HEK293 (cell line): ENCODE results near the gene ZDHHC11.
"Not testable (repeated sequence)": the region's sequence is repeated elsewhere in the genome, so short reads cannot be mapped to it uniquely, and the experiment has no call there.

Experiments
- CTCF ChIA-PET: fragments of 350-600 bp; formaldehyde crosslinking; extraction: SDS; loops from one replicate; lab custom pipeline; 2021; ENCODE audit warnings: antibody characterized with exemption; lab: Yijun Ruan, JAX
- POLR2A ChIA-PET: fragments of 300-600 bp; formaldehyde crosslinking; extraction: SDS; loops from one replicate; lab custom pipeline; 2020; ENCODE audit warnings: antibody characterized with exemption, inconsistent platforms; lab: Yijun Ruan, JAX
- H3K27ac ChIP-seq: fragments of 200-500 bp; sonication (Bioruptor generic); 2 replicates; pipeline ENCODE4 v1.5.1; 2014; ENCODE audit warnings: low read depth, low read length, control low read depth, inconsistent platforms; ENCODE audit errors: extremely low read depth
- H3K36me3 ChIP-seq, 2 experiments: fragments of 200-500 bp in 1 of 2; sonication (Bioruptor generic) in 1 of 2; 1 replicate in 1 of 2; 2 replicates in 1 of 2; pipeline ENCODE4 v1.5.1; 2014 to 2017; ENCODE audit warnings: inconsistent platforms in 2 of 2, low read length in 2 of 2; ENCODE audit not compliant: control insufficient read depth in 2 of 2, insufficient read depth in 1 of 2
- H3K4me1 ChIP-seq: fragments of 200-500 bp; sonication (Bioruptor generic); 2 replicates; pipeline ENCODE4 v1.5.1; 2014; ENCODE audit warnings: mild to moderate bottlenecking, low read length, inconsistent platforms; ENCODE audit not compliant: control insufficient read depth, insufficient read depth
- H3K4me3 ChIP-seq: 2 replicates; pipeline ENCODE4 v1.5.1; 2011; ENCODE audit warnings: low read depth, mild to moderate bottlenecking, control low read depth, low read length, moderate library complexity
- H3K9me3 ChIP-seq: fragments of 200-500 bp; sonication (Bioruptor generic); 2 replicates; pipeline ENCODE4 v1.5.1; 2014; ENCODE audit warnings: low read depth, low read length, inconsistent platforms; ENCODE audit not compliant: control insufficient read depth, insufficient read depth

ZDHHC11 gene

DNA sequence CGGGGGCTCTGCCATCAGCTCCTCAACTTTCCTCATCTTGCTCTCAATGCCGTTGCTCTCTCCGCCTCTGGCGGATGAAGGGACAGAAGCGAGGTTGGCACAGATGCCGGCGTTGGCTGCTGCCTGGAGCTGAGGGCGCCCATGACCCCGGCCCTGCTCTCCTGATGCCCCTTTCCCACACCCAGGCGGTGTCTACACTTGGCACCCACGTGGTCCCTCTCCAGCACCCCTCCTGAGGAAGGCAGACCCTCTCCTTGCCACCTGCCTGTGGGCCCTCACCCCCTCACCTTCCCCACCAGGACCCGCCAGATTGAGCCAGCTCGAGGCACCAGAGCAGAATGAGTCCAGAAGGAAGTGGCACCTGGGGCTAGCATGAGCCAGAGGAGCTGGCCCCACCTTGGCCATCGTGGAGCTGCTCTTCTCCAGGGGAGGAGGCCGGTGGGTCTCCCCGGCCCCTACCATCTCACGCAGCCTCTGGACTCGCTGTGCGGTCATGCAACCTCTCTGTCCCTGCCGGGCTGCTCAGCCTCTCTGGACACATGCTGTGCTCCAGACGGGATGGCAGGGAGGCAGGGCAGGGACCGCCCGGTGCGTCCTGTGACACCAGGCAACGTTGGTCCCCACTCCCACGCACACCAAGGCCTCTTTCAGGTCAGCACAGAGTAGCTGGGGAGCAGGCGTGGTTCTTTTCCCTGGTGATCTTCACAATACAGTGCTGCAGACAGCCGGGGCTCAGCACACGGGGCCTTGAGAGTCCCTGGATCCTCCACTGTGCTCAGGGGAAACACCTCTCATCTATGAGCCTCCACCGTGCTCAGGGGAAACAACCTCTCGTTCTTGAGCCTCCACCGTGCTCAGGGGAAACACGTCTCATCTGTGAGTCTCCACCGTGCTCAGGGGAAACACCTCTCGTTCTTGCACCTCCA is 4.8 kb downstream of the ZDHHC11 start:
- H3K36me3 ChIP-seq, H3K4me3 ChIP-seq, H3K27ac ChIP-seq, H3K4me1 ChIP-seq, POLR2A ChIA-PET, H3K9me3 ChIP-seq, CTCF ChIA-PET: not testable (repeated sequence)

GRCh38 chr5:845031-845675 is 5.6 kb downstream of the ZDHHC11 start:
- H3K4me1 ChIP-seq, H3K27ac ChIP-seq, POLR2A ChIA-PET, H3K4me3 ChIP-seq, H3K36me3 ChIP-seq, H3K9me3 ChIP-seq, CTCF ChIA-PET: not testable (repeated sequence)

DNA sequence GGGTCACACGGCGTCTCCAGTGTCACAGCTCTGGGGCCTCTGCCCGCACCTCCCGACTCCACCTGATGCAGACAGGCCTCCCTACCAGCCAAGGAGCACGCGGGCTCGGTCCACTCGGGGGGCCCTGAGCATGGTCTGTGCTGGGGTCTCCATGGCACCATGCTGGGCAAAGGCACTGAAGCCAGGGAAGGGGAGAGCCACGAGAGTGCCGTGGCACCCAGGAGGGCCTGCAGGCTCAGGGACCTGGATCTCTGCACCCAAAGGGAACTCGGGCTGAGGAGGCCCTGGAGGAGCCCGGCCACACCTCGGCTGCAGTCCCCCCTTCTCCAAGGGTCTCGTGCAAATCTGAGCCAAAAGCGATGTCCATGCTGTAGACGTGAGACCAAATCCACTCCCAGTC is 6.4 kb downstream of the ZDHHC11 start:
- H3K27ac ChIP-seq, CTCF ChIA-PET, POLR2A ChIA-PET, H3K36me3 ChIP-seq, H3K4me1 ChIP-seq, H3K9me3 ChIP-seq, H3K4me3 ChIP-seq: not testable (repeated sequence)

GRCh38 chr5:843926-844325 is 6.9 kb downstream of the ZDHHC11 start:
- H3K36me3 ChIP-seq, H3K4me1 ChIP-seq, CTCF ChIA-PET, H3K4me3 ChIP-seq, H3K9me3 ChIP-seq, POLR2A ChIA-PET, H3K27ac ChIP-seq: not testable (repeated sequence)

- H3K4me1 ChIP-seq, H3K4me3 ChIP-seq, CTCF ChIA-PET, H3K27ac ChIP-seq, H3K9me3 ChIP-seq, POLR2A ChIA-PET, H3K36me3 ChIP-seq: not testable (repeated sequence)
Observed at GRCh38 chr5:843371-843770, 7.4 kb downstream of the ZDHHC11 start.

GRCh38 chr5:842402-843221 is 8.2 kb downstream of the ZDHHC11 start:
- H3K4me3 ChIP-seq, H3K27ac ChIP-seq, H3K4me1 ChIP-seq, POLR2A ChIA-PET, CTCF ChIA-PET, H3K36me3 ChIP-seq, H3K9me3 ChIP-seq: not testable (repeated sequence)

DNA sequence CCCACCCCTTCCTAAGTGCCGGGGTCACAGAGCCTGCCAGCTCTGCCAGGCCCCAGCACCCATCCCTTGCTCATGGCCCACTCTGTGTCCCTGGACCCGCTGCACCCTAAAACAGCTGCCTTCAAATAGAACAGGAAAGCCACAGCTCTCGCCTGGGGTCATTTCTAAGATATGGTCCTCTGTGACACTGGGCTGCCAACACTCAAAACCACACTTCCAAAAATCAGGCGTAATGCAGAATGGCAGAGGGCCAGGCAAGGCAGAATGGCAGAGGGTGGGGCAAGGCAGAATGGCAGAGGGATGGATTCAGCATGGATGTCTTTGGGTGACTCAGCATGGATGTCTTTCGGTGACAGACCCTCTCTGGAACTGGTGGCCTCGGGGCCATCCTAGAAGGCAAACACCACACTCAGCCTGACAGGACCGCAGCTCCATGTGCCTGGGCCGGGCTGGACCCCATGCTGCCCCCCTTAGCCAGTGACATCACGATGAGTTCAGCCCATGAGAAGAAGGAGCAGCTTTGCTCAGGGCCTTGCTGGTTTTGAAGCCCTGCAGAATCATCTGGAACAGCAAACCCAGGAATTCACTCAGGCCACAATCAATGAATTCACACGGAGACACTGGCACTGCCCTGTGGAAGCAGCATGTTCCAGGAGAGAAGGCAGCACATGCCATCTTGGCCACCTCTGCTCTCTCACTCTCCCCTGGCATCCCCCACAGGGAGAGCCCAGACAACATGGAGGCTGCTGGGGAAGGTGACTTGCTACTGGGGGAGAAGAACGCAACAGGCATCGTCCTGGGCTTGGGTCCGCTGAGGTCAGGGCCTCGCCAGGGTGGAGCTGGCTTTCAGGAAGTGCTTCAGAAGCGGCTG is 9.0 kb downstream of the ZDHHC11 start:
- H3K36me3 ChIP-seq, POLR2A ChIA-PET, H3K4me1 ChIP-seq: not testable (repeated sequence)

DNA sequence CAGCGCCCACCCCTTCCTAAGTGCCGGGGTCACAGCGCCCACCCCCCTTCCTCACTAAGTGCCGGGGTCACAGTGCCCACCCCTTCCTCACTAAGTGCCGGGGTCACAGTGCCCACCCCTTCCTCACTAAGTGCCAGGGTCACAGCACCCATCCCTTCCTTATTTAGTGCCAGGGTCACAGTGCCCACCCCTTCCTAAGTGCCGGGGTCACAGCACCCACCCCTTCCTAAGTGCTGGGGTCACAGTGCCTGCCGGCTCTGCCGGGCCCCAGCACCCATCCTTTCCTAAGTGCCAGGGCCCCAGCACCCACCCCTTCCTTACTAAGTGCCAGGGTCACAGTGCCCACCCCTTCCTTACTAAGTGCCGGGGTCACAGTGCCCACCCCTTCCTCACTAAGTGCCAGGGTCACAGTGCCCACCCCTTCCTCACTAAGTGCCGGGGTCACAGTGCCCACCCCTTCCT is 9.8 kb downstream of the ZDHHC11 start:
- H3K4me1 ChIP-seq, H3K27ac ChIP-seq, POLR2A ChIA-PET, H3K9me3 ChIP-seq, H3K36me3 ChIP-seq, H3K4me3 ChIP-seq, CTCF ChIA-PET: not testable (repeated sequence)

More for the DNA sequence above, 9.0 kb downstream of the ZDHHC11 start:
- H3K4me3 ChIP-seq, H3K27ac ChIP-seq, H3K9me3 ChIP-seq, CTCF ChIA-PET: not testable (repeated sequence)

DNA sequence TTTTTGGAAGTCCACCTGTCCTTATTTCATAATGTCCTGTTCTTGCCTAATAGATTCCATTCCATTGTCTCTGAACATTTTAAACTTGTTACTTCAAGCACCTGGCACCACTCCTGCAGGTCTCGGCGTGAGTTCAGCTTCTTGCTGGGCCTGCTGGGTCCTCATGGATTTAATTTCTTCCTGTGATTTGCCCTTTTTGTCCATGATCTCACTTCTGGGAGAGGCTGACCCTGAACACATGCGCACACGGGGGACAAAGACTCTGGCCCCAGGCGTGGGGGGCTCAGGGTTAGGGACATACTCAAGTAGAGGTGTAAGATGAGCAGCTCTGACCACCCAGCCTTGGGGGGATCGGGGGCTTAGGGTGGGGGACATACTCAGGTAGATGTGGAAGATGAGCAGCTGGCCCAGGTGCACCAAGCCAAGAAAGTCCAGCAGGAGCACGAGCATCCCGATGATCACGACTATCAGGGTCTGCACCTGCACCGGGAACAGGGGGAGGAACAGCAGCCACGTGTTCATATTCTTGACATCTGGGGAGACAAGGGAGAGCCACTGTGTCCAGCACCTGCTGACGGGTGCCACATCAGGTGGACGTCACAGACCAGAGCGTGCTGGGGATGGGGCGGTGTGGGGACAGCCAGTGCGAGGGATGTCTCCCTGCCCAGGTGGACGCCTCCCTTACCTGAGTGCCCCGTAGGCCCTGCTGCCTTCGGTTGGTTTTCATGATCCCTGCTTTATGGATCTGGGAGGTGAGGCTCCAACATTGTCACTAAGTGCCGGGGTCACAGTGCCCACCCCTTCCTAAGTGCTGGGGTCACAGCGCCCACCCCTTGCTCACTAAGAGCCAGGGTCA is 10.4 kb downstream of the ZDHHC11 start:
- H3K27ac ChIP-seq, H3K9me3 ChIP-seq, H3K4me3 ChIP-seq, CTCF ChIA-PET, H3K4me1 ChIP-seq, H3K36me3 ChIP-seq, POLR2A ChIA-PET: not testable (repeated sequence)
